OCI-M2 (cell line): ENCODE results near the gene OVCH2.

Experiments
- DNase-seq: peaks from one replicate; lab custom pipeline; 2025; ENCODE audit not compliant: unreplicated experiment; lab: John Stamatoyannopoulos, UW

The OVCH2 gene

DNA sequence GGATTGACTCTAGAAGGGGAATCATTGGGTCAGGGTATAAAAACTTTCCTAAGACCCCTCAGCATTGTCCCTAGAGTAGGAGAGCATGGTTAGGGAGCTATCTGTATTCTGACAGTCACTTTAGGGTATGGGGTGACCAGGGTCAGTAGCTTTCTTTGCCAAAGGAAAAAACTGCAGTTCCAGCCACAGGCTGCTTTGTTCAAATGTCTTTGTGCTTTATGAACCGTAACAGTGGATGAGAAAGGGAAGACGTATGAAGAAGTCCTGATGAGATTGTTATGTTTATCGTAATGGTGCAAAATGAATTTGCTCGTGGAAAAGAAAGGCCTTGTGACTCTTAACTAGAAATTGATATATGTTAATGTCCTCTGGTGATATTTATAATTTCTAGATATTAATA, 63.0 kb downstream of the OVCH2 start:
- no peak for DNase-seq

GRCh38 chr11:7642747-7643146, 63.5 kb downstream of the OVCH2 start:
- DNase-seq = no peak

DNA sequence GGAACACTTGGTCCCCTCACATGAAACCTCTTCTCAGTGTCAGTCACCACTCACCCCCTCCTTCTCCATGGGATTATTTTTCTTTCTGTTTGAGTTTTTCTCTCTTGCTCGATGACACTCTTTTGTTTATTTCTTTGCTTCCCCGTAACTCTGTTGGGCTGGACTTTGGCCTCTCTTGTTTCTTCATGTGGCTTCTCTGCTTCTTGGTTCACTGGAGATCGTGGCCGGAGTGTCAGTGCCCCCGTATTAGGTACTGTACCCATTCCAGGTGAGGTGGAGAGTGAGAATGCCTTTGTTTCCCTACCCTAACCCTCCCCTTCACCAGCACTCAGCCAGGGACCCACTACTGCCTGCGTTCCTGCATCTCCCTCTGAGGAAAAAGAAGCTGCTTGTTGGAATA, 65.5 kb downstream of the OVCH2 start:
- DNase-seq = no peak

- no peak for DNase-seq
Measured at GRCh38 chr11:7639643-7640025, 66.6 kb downstream of the OVCH2 start.
